Psoas muscle (tissue), 8 donors: ENCODE measurements around the gene CA6. TPM values are rescaled to one million over a fixed set of nuclear protein-coding genes. Genes with fewer than 3 reads are reported as not detected.

Experiments
- ATAC-seq, 4 donors: fragments of 200-7000 bp; cut with Tn5 transposase; one replicate each; pipeline ENCODE4 v1.9.1; 2020; ENCODE audit warnings: moderate library complexity in 3 of 4, mild to moderate bottlenecking in 2 of 4
- DNase-seq, 2 donors: peaks; one replicate each; pipeline ENCODE4 v3.0.0-alpha.2; 2020
- H3K27ac ChIP-seq: fragments of 200-600 bp; one replicate; pipeline ENCODE4 v1.8.0; 2022
- H3K27me3 ChIP-seq, 3 donors: fragments of 200-600 bp in 1 of 3; one replicate each; pipeline versions ENCODE4 v1.6.1 to v1.8.0; 2013 to 2022; ENCODE audit warnings: low read length in 2 of 3, mild to moderate bottlenecking in 2 of 3, moderate library complexity in 1 of 3; ENCODE audit not compliant: insufficient read depth in 3 of 3
- H3K36me3 ChIP-seq, 2 donors: fragments of 200-600 bp in 1 of 2; one replicate each; pipeline versions ENCODE4 v1.6.1 to v1.8.0; 2013 to 2022; ENCODE audit warnings: low read depth in 1 of 2, mild to moderate bottlenecking in 1 of 2, moderate library complexity in 1 of 2; ENCODE audit not compliant: insufficient read depth in 1 of 2
- H3K4me1 ChIP-seq: fragments of 200-600 bp; one replicate; pipeline ENCODE4 v1.8.0; 2022
- H3K4me3 ChIP-seq: fragments of 200-600 bp; one replicate; pipeline ENCODE4 v1.8.0; 2022; ENCODE audit warnings: mild to moderate bottlenecking
- H3K9me3 ChIP-seq: fragments of 200-600 bp; one replicate; pipeline ENCODE4 v1.8.0; 2022
- WGBS, 3 donors: extraction: QIAGEN DNeasy Blood & Tissue Kit; methylation state at CpG; one replicate each; pipeline versions ENCODE4 v1.1.6 to v1.1.7; 2013; 5-methylcytosine and 5-hydroxymethylcytosine counted together
- intact Hi-C, 2 donors: fragments of 100-400 bp; cut with DNase I; formaldehyde crosslinking; loops; one replicate each; pipeline versions ENCODE4 v1.11.0 to v1.14.2; 2022
- polyA plus RNA-seq, 3 donors: library from polyadenylated mRNA; stranded (reverse); fragments of 200-250 nt; gene quantifications; one replicate each; pipeline ENCODE4 v1.2.3, GENCODE V29; 2013
- total RNA-seq, 4 donors: library from RNA; stranded (reverse); fragmentation: NEBNext Ultra II Directional in 2 of 4; extraction: Animal tissue kit (Norgen Biotek cat#: 25700) in 2 of 4; gene quantifications; one replicate each; pipeline versions ENCODE4 v1.2.1 to v1.2.4, GENCODE V29; 2021 to 2023
- TF ChIP-seq, protein P1 (sequence below): fragments of 200-600 bp; IDR thresholded peaks from one replicate; pipeline ENCODE4 v1.8.0; 2022; ENCODE audit warnings: antibody characterized with exemption
- donor health status: healthy with polysubstance abuse.
- donor health status: DM: no; HTN: no; CAD: no; lungs with moderate emphysema.
- donor health status: Bipolar disorder and iron deficiency.
- donor health status: healthy.
- donor health status: DM: yes; HTN: yes; CAD: no.
- donor health status: DM: no; HTN: no; CAD: no.
- donor health status: DM: no; HTN: no; CAD: no.
- donor health status: DM: yes; HTN: yes; CAD: no.

The CA6 gene
- total and polyA plus RNA-seq, 7 donors: not detected

DNA sequence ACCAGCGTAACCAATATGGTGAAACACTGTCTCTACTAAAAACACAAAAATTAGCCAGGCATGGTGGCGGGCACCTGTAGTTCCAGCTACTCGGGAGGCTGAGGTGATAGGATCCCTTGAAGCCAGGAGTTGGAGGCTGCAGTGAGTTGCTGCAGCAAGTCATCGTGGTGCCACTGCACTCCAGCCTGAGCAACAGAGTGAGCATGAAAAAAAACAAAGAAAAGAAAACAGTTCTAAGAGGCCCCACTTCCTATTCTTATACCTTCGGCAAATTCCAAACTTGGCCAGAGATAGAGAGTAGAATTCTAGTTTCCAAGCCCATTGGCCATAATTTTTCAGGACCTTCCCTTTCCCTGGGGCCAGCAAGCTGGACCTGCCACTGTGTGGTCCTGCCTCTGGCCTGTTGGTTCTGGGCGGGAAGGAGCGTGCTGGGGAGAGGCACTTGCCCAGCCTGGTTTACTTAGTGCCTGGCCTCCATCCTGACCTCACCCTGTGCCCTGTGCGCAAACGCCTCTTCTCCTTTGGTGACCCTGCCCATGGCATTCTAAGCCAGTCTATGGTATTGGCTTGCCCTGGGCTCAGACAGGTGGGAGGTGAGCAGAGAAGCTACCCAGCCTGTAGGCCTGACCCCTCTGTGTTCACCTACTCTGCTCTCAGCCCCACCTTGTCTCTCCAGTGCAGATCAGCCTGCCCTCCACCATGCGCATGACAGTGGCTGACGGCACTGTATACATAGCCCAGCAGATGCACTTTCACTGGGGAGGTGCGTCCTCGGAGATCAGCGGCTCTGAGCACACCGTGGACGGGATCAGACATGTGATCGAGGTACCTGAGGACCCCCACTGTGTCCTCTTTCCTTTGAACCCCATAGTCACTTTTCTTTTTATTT lies 11.0 kb downstream of the CA6 start:
- TF ChIP-seq, protein P1, sequence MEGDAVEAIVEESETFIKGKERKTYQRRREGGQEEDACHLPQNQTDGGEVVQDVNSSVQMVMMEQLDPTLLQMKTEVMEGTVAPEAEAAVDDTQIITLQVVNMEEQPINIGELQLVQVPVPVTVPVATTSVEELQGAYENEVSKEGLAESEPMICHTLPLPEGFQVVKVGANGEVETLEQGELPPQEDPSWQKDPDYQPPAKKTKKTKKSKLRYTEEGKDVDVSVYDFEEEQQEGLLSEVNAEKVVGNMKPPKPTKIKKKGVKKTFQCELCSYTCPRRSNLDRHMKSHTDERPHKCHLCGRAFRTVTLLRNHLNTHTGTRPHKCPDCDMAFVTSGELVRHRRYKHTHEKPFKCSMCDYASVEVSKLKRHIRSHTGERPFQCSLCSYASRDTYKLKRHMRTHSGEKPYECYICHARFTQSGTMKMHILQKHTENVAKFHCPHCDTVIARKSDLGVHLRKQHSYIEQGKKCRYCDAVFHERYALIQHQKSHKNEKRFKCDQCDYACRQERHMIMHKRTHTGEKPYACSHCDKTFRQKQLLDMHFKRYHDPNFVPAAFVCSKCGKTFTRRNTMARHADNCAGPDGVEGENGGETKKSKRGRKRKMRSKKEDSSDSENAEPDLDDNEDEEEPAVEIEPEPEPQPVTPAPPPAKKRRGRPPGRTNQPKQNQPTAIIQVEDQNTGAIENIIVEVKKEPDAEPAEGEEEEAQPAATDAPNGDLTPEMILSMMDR: no peak
- intact Hi-C loops: no loop called here
- Histone ChIP-seq H3K4me3 (no peak overlapping the region), H3K9me3 (no peaks in the 10 kb centered on the region), H3K27me3 (no peaks in the 10 kb centered on the region), H3K4me1 (no peaks in the 10 kb centered on the region), H3K27ac (no peak overlapping the region), H3K36me3 (no peaks in the 10 kb centered on the region)
- ATAC-seq: no peak
- DNase-seq: no peak
- WGBS, 3 donors: 94 to 96% (median 94%) methylated on average over 17 of the region's 17 CpGs

DNA sequence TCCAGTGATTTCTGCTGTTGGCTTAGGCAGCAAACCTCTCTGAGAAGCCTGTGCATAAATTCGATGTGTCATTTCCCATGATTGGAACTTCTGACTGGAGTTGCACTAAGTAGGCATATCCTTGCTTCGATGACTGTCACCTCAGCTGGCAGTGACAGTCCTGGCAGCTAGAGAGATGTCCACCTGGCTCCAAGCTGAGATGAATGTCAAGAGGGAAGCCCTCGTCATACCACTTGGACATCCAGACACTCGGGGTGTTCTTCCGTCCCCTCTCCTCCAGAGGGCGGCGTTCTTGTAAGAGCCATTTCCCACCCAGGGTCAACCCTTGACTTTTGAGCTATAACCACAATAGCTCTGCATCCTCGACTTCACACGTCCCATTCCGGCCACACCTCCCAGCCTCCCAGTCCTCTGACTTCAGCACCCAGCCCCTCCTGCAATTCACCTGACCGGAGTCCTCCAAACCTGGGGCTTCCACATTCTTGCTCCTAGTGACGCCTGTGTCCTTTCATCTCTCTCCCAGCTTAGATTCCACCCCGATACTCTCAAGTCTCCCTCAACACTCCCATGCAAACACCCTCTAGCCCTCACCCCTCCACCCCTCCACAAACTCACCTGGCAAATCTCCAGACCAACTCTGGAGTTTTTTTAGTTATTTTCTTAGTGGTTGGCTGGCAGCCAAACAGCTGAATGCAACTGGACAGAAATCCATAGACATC lies 17.3 kb downstream of the CA6 start:
- H3K4me3 ChIP-seq: no peak overlapping the region
- no peaks in the 10 kb centered on the region for H3K9me3 ChIP-seq
- ATAC-seq (peak; percentile 73 to 90 (median 84)), DNase-seq (peak in 1 of 2 donors; percentile 26)
- H3K27ac ChIP-seq: no peak overlapping the region
- TF ChIP-seq, protein P1: peak; percentile 15
- H3K4me1 ChIP-seq: no peaks in the 10 kb centered on the region
- no peaks in the 10 kb centered on the region for H3K27me3 ChIP-seq
- intact Hi-C loops: no loop called here
- WGBS, 3 donors: 30 to 43% (median 36%) methylated on average over 13 of the region's 13 CpGs
- no peaks in the 10 kb centered on the region for H3K36me3 ChIP-seq

DNA sequence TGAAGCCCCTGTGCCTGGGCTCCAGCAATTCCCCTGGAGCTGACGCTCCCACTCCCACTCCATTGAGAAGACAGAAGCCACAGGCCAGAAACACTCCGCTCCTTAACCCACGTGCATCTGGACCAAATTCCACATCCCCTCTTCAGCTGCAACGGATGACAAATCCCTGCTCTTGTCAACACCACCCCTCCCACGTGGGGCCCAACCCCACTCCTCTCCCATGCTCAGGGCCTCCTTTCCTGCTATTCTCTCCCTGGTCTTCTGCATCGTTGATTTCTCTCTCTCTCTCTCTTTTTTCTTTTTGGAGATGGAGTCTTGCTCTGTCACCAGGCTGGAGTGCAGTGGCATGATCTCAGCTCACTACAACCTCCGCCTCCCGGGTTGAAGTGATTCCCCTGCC lies 18.3 kb downstream of the CA6 start:
- intact Hi-C loops: no loop called here

DNA sequence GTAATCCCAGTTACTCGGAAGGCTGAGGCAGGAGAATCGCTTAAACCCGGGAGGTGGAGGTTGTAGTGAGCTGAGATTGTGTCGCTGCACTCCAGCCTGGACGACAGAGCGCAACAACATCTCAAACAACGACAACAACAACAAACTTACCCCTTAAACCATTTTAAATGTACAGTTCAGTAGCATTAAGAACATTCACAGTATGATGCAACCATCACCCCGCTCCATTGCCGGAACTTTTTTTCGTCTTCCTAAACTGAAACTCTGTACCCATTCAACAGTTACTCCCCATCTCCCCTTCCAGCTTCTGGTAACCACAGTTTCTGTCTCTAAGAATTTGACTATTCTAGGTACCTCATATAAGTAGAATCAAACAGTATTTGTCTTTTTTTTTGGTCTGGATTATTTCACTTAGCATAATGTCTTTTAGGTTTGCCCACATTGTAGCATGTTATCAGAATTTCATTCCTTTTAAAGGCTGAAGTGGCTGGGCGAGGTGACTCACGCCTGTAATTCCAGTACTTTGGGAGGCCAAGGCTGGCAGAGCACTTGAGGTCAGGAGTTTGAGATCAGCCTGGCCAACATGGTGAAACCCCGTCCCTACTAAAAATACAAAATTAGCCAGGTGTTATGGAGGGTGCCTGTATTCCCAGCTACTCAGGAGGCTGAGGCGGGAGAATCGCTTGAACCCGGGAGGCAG lies 19.6 kb downstream of the CA6 start:
- TF ChIP-seq, protein P1: no peak
- Histone ChIP-seq H3K27ac (no peak overlapping the region), H3K27me3 (no peaks in the 10 kb centered on the region), H3K4me3 (no peak overlapping the region), H3K4me1 (no peaks in the 10 kb centered on the region), H3K36me3 (no peaks in the 10 kb centered on the region), H3K9me3 (no peaks in the 10 kb centered on the region)
- intact Hi-C loops: no loop called here
- 88 to 91% (median 91%) methylated on average over 16 of the region's 16 CpGs for WGBS, 3 donors
- ATAC-seq (no peak), DNase-seq (no peak)

More for the DNA sequence above, 18.3 kb downstream of the CA6 start:
- DNase-seq (no peak), ATAC-seq (no peak)
- WGBS, 3 donors: 59 to 60% (median 60%) methylated on average over 8 of the region's 8 CpGs
- Histone ChIP-seq H3K4me3 (no peak overlapping the region), H3K4me1 (no peaks in the 10 kb centered on the region), H3K27ac (no peak overlapping the region), H3K27me3 (no peaks in the 10 kb centered on the region), H3K9me3 (no peaks in the 10 kb centered on the region), H3K36me3 (no peaks in the 10 kb centered on the region)
- TF ChIP-seq, protein P1: no peak
